ENCODE measurements around the gene TNS3.
A peak's percentile ranks its signal among the peaks of the same experiment; 100 is the strongest.

The TNS3 gene

GRCh38 chr7:47255441-47255840 is 326.5 kb downstream of the TNS3 start:
- Histone ChIP-seq H3K27me3 (replicated peaks; ENCODE audit: insufficient read depth, low read length) (no peaks in the 10 kb centered on the region), H2AFZ (ENCODE audit: low read length) (no peak overlapping the region), H3K9me3 (replicated peaks; ENCODE audit: insufficient read depth, low read length) (no peaks in the 10 kb centered on the region), H3K27ac (ENCODE audit: low read length) (no peak overlapping the region), H3K4me2 (ENCODE audit: low read depth, low read length) (no peak overlapping the region), H3K9ac (ENCODE audit: low read length) (no peak overlapping the region), H3K9me2 (replicated peaks; ENCODE audit: insufficient read depth, low read length) (no peaks in the 10 kb centered on the region), H3K4me3 (ENCODE audit: low read length) (no peak overlapping the region), H3F3A (ENCODE audit: insufficient read depth, low read length) (no peaks in the 10 kb centered on the region), H3K4me1 (ENCODE audit: low read length) (no peaks in the 10 kb centered on the region), H3K79me2 (ENCODE audit: low read length) (no peaks in the 10 kb centered on the region), H4K20me1 (ENCODE audit: insufficient read depth, low read length) (no peaks in the 10 kb centered on the region), H3K36me3 (replicated peaks; ENCODE audit: insufficient read depth, low read length) (no peaks in the 10 kb centered on the region)
- DNase-seq: no peak
- no peak for TF ChIP-seq CTCF (IDR thresholded peaks at IDR 0.05; ENCODE audit: low read length)
- no peak for TF ChIP-seq EZH2phosphoT487 (IDR thresholded peaks at IDR 0.05; ENCODE audit: low read length)
- no peak for TF ChIP-seq EZH2 (optimal IDR thresholded peaks at IDR 0.05; ENCODE audit: low read depth, low read length)

GRCh38 chr7:47255007-47255406 is 326.9 kb downstream of the TNS3 start:
- no peak for DNase-seq
- no peak for TF ChIP-seq CTCF (IDR thresholded peaks at IDR 0.05; ENCODE audit: low read length)
- TF ChIP-seq EZH2 (optimal IDR thresholded peaks at IDR 0.05; ENCODE audit: low read depth, low read length): no peak
- no peak for TF ChIP-seq EZH2phosphoT487 (IDR thresholded peaks at IDR 0.05; ENCODE audit: low read length)
- Histone ChIP-seq H3K36me3 (replicated peaks; ENCODE audit: insufficient read depth, low read length) (no peaks in the 10 kb centered on the region), H3K4me2 (ENCODE audit: low read depth, low read length) (peak overlapping the region; percentile 88; the same call in 1 of the 2 replicates), H2AFZ (ENCODE audit: low read length) (0 out of 2 replicates have a peak overlapping the region, but pooled peaks have one; percentile 44), H3F3A (ENCODE audit: insufficient read depth, low read length) (no peaks in the 10 kb centered on the region), H3K9me3 (replicated peaks; ENCODE audit: insufficient read depth, low read length) (no peaks in the 10 kb centered on the region), H3K9me2 (replicated peaks; ENCODE audit: insufficient read depth, low read length) (no peaks in the 10 kb centered on the region), H3K4me1 (ENCODE audit: low read length) (no peaks in the 10 kb centered on the region), H3K27me3 (replicated peaks; ENCODE audit: insufficient read depth, low read length) (no peaks in the 10 kb centered on the region), H3K9ac (ENCODE audit: low read length) (no peak overlapping the region), H3K4me3 (ENCODE audit: low read length) (no peak overlapping the region), H4K20me1 (ENCODE audit: insufficient read depth, low read length) (no peaks in the 10 kb centered on the region), H3K27ac (ENCODE audit: low read length) (no peak overlapping the region), H3K79me2 (ENCODE audit: low read length) (no peaks in the 10 kb centered on the region)

GRCh38 chr7:47254081-47254977 is 327.6 kb downstream of the TNS3 start:
- Histone ChIP-seq H3K9me2 (replicated peaks; ENCODE audit: insufficient read depth, low read length) (no peaks in the 10 kb centered on the region), H4K20me1 (ENCODE audit: insufficient read depth, low read length) (no peaks in the 10 kb centered on the region), H3K4me3 (ENCODE audit: low read length) (peak overlapping the region; percentile 76), H3K27ac (ENCODE audit: low read length) (no peak overlapping the region), H3K79me2 (ENCODE audit: low read length) (no peaks in the 10 kb centered on the region), H3K4me1 (ENCODE audit: low read length) (no peaks in the 10 kb centered on the region), H3K4me2 (ENCODE audit: low read depth, low read length) (peak overlapping the region; percentile 88), H2AFZ (ENCODE audit: low read length) (peak overlapping the region; percentile 93), H3K36me3 (replicated peaks; ENCODE audit: insufficient read depth, low read length) (no peaks in the 10 kb centered on the region), H3F3A (ENCODE audit: insufficient read depth, low read length) (no peaks in the 10 kb centered on the region), H3K9me3 (replicated peaks; ENCODE audit: insufficient read depth, low read length) (no peaks in the 10 kb centered on the region), H3K9ac (ENCODE audit: low read length) (peak overlapping the region; percentile 56; the same call in 1 of the 2 replicates), H3K27me3 (replicated peaks; ENCODE audit: insufficient read depth, low read length) (no peaks in the 10 kb centered on the region)
- peak; percentile 70 for DNase-seq
- TF ChIP-seq EZH2 (optimal IDR thresholded peaks at IDR 0.05; ENCODE audit: low read depth, low read length): no peak
- no peak for TF ChIP-seq EZH2phosphoT487 (IDR thresholded peaks at IDR 0.05; ENCODE audit: low read length)
- TF ChIP-seq CTCF (IDR thresholded peaks at IDR 0.05; ENCODE audit: low read length): peak; percentile 79
